Measurements from ENCODE around the gene CCNQ. TPM values are rescaled to one million over a fixed set of nuclear protein-coding genes. Genes with fewer than 3 reads are reported as not detected.
A peak's percentile ranks its signal among the peaks of the same experiment; 100 is the strongest.

The CCNQ gene
- total and polyA plus RNA-seq, 2 of the 8 experiments (the other 6 are each of a cell fraction or from before 2014, with no cell fraction given), result 16.6 to 32.1 TPM

- no peaks in the 10 kb centered on the region for H3K79me2 ChIP-seq (ENCODE audit: control insufficient read depth in 1 of 2, insufficient read depth in 2 of 2, low read length in 2 of 2)
- no peak overlapping the region for H3K4me2 ChIP-seq (ENCODE audit: insufficient read depth in 1 of 2, low read depth in 2 of 2, low read length in 2 of 2)
- H3K79me1 ChIP-seq (ENCODE audit: low read depth, low read length), result no peaks in the 10 kb centered on the region
- no peak overlapping the region for H2BK15ac ChIP-seq (ENCODE audit: low read length)
- no peak overlapping the region for H4K91ac ChIP-seq (replicated peaks; ENCODE audit: insufficient read length, low read length)
- no peak overlapping the region for H4K5ac ChIP-seq (ENCODE audit: insufficient read length, low read depth, low read length)
- no peak overlapping the region for H3K4ac ChIP-seq (replicated peaks; ENCODE audit: insufficient read length, low read depth, low read length)
- H2BK12ac ChIP-seq (ENCODE audit: low read depth, low read length), result no peak overlapping the region
- H3K27me3 ChIP-seq (replicated peaks in 1 of 4; ENCODE audit: control insufficient read depth in 3 of 4, extremely low read depth in 1 of 4, insufficient read depth in 3 of 4, low read length in 3 of 4), result no peaks in the 10 kb centered on the region; a peak in 1 of 7 replicates
- DNase-seq (ENCODE audit: low read depth in 1 of 2, low spot score in 2 of 2) (peak in 1 of 2 experiments; percentile 69), FAIRE-seq (peak; percentile 88)
- H3K14ac ChIP-seq (ENCODE audit: insufficient read length), result no peak overlapping the region
- no peak overlapping the region for H2AK5ac ChIP-seq (ENCODE audit: low read depth, low read length)
- no peak overlapping the region for H2BK5ac ChIP-seq (ENCODE audit: low read depth, low read length)
- H3K18ac ChIP-seq (ENCODE audit: extremely low read depth, low read length), result no peak overlapping the region
- H2BK20ac ChIP-seq (ENCODE audit: low read length), result no peak overlapping the region
- H4K8ac ChIP-seq (ENCODE audit: extremely low read depth, insufficient read depth, low read length), result no peak overlapping the region
- no peaks in the 10 kb centered on the region for H3K36me3 ChIP-seq (ENCODE audit: control insufficient read depth in 2 of 4, insufficient read depth in 4 of 4, low read length in 3 of 4)
- no peak overlapping the region for H2BK120ac ChIP-seq (replicated peaks; ENCODE audit: low read depth, low read length)
- no peaks in the 10 kb centered on the region for H4K20me1 ChIP-seq (replicated peaks in 1 of 2; ENCODE audit: control insufficient read depth in 1 of 2, insufficient read depth in 2 of 2, low read length in 2 of 2)
- H3K4me1 ChIP-seq (replicated peaks in 1 of 4; ENCODE audit: control insufficient read depth in 3 of 4, insufficient read depth in 4 of 4, low read length in 3 of 4), result no peaks in the 10 kb centered on the region
- TF ChIP-seq, protein P1, sequence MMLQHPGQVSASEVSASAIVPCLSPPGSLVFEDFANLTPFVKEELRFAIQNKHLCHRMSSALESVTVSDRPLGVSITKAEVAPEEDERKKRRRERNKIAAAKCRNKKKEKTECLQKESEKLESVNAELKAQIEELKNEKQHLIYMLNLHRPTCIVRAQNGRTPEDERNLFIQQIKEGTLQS (IDR thresholded peaks at IDR 0.05; ENCODE audit: insufficient read depth, low read depth, low read length), result no peak
- TF ChIP-seq RNF2 (IDR thresholded peaks at IDR 0.05; ENCODE audit: borderline replicate concordance, low read depth, low read length, missing control alignments, poor library complexity, severe bottlenecking) (no peak), CREB1 (IDR thresholded peaks at IDR 0.05) (0 out of 2 replicates have a peak, but pooled peaks have one; percentile 16), RAD21 (IDR thresholded peaks at IDR 0.05 in 1 of 2, conservative IDR thresholded peaks at IDR 0.05 in 1 of 2; ENCODE audit: low read depth in 2 of 2, low read length in 2 of 2) (peak; percentile 63 to 76)
- TF ChIP-seq, protein P2, sequence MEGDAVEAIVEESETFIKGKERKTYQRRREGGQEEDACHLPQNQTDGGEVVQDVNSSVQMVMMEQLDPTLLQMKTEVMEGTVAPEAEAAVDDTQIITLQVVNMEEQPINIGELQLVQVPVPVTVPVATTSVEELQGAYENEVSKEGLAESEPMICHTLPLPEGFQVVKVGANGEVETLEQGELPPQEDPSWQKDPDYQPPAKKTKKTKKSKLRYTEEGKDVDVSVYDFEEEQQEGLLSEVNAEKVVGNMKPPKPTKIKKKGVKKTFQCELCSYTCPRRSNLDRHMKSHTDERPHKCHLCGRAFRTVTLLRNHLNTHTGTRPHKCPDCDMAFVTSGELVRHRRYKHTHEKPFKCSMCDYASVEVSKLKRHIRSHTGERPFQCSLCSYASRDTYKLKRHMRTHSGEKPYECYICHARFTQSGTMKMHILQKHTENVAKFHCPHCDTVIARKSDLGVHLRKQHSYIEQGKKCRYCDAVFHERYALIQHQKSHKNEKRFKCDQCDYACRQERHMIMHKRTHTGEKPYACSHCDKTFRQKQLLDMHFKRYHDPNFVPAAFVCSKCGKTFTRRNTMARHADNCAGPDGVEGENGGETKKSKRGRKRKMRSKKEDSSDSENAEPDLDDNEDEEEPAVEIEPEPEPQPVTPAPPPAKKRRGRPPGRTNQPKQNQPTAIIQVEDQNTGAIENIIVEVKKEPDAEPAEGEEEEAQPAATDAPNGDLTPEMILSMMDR (IDR thresholded peaks at IDR 0.05; ENCODE audit: control extremely low read depth in 1 of 3, insufficient read depth in 1 of 3, low read depth in 1 of 3, low read length in 3 of 3), result peak in 2 of 3 experiments; percentile 74 to 76; a peak in 3 of 4 replicates
- H3K23me2 ChIP-seq (ENCODE audit: low read depth, low read length), result no peaks in the 10 kb centered on the region
- ChIA-PET POLR2A (ENCODE audit: partially characterized antibody) (interaction anchor here (0.8 kb wide), 1 partner anchor 31 kb away, joined by 3 read pairs; no protein-coding TSS in a partner anchor), CTCF (ENCODE audit: partially characterized antibody) (interaction anchor here (0.8 to 7.9 kb wide), 17 partner anchors 10 to 114 kb away, joined by 3 to 51 read pairs (median 5); partner anchors contain the start of gene DUSP9)
- H3K4me3 ChIP-seq (ENCODE audit: extremely low read depth in 1 of 4, insufficient read depth in 2 of 4, low read depth in 3 of 4, low read length in 4 of 4), result no peak overlapping the region
- H3K9ac ChIP-seq (replicated peaks in 1 of 4; ENCODE audit: extremely low read depth in 1 of 4, low read depth in 3 of 4, low read length in 3 of 4), result no peak overlapping the region
- 67% methylated on average over 10 of the region's 17 CpGs; no CpG with 5 or more reads in 1 of the 2 experiments for WGBS, 2 experiments (ENCODE audit: extremely low coverage in 1 of 2, insufficient coverage in 1 of 2, insufficient read length in 1 of 2, insufficient replicate concordance in 2 of 2, low coverage in 1 of 2, low lambda C conversion rate in 2 of 2, missing lambda C conversion rate in 1 of 2)
- H2AFZ ChIP-seq (ENCODE audit: low read length), result no peak overlapping the region
- H3K23ac ChIP-seq (ENCODE audit: insufficient read length), result no peak overlapping the region
- no peaks in the 10 kb centered on the region for H3K9me3 ChIP-seq (ENCODE audit: insufficient read depth in 2 of 2, low read depth in 1 of 2, low read length in 1 of 2)
- no peak overlapping the region for H3K27ac ChIP-seq (ENCODE audit: low read depth, low read length)
- no peak overlapping the region for H3K56ac ChIP-seq (replicated peaks; ENCODE audit: insufficient read length, low read depth, low read length)
These were observed 44.3 kb downstream of the CCNQ start for GRCh38 chrX:153554519-153555167.

All from H1 (cell line).